Jurkat, Clone E6-1 (cell line): ENCODE measurements around the gene CMTM6.
A peak's percentile ranks its signal among the peaks of the same experiment; 100 is the strongest.
"Not testable (repeated sequence)": the region's sequence is repeated elsewhere in the genome, so short reads cannot be mapped to it uniquely, and the experiment has no call there.

Experiments used
- DNase-seq: peaks from one replicate; pipeline ENCODE4 v3.0.0-alpha.2; 2011; ENCODE audit warnings: low read depth, low spot score
- H3K4me3 ChIP-seq: 2 replicates; pipeline ENCODE4 v1.5.1; 2011; ENCODE audit warnings: mild to moderate bottlenecking, low read length, control low read depth, moderate library complexity

The CMTM6 gene

DNA sequence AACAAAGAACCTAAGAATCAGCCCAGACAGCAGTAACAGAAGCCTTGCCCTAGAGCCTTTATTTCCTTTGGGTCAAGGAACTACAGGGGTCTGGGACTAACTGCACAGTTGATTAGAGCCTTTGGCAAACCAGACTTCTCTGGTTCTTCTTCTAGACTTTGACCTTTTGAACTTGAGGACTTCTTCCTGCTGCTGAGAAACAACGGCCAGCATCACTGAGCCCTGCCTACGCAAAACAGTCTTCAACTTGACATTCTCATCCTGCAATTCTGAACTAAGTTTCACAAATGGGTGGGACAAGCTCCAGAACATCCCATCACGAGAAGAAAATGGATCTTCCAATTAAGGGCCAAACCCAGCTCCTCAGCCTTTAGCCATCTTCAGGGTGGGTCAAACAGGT, 31.4 kb downstream of the CMTM6 start:
- no peak for DNase-seq
- H3K4me3 ChIP-seq = no peak overlapping the region

DNA sequence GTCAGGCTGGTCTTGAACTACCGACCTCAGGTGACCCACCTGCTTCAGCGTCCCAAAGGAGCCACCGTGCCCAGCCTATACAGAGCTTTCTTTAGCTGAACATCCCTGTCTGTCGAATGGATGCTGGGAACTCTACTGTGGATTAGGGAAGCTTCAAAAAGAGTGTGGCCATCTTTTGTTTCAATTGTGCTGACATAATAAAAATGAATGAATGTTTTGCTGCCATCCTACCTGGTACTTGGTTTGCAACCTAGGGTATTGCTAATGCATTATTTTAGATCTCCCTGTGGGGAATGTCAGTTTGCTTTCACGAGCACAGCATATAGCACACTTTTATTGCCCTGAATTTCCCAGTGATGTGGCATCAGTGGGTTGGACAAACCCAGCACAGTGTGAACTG, 32.3 kb downstream of the CMTM6 start:
- no peak for DNase-seq
- no peak overlapping the region for H3K4me3 ChIP-seq

DNA sequence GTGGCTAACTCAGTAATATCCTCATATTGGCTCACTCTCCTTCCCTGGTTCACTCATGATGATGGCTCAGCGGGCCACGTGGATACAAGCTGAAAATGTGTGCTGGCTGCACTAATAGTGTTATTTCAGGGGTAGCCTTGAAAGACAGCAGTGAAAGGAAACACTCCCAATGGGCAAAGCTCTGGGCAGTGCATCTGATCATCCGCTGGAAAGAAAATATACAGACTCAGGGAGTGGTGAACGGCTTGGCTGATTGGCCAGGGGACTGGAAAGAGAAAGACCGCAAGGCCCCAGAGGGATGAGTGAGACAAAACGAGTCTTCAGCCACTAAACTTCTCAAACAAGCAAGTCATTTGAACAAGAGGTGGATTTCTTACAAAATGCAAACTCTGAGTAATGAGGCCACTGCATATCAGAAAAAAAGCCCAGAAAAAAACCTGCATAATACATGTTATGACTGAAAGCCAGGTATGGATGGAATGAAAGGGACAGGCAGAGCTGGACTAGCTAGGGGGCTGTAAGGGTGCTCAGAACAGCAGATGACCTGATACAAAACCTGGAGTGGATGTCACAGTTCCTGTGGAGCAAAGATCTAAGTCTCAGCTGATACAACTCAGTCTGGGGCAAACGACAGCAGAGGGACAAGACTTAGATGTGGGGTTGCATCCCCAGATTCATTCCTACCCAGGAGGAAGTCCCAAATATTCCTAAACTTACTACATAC, 33.3 kb downstream of the CMTM6 start:
- H3K4me3 ChIP-seq = no peak overlapping the region
- DNase-seq = no peak

DNA sequence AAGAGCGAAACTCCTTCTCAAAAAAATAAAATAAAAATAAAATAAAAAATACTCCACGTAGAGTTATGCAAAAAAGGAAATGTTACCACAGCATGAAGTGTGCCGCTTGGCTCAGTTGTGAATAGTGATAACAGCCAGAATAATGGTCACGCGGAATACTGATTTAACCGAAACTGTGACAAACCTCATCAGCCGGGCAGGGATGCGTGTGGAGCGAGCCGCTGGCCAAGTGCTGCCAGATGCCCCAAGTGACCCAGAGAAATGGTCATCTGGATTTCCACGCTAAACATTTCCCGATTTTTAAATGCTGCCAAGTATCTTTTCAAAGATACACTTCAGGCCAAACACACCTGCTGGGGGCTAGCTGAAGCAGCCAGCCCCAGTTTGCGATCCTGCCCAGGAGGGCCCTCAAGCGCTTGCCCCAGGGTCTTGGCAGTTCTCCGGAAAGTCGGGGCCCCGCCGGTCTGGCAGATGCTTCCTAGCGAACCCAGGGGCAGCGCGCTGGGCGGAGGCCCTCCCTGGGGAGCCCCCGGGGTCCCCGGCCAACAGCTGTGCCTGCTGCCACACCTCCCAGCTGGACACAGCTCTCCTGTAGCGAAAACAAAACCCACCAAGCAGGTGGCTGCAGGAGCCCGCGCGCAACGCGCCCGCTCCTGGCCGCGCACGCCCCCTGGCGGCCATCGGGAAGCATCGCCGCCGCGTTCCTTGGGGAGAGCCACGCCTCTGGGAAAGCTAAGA, 35.1 kb downstream of the CMTM6 start:
- peak; percentile 41 for DNase-seq
- no peak overlapping the region for H3K4me3 ChIP-seq

DNA sequence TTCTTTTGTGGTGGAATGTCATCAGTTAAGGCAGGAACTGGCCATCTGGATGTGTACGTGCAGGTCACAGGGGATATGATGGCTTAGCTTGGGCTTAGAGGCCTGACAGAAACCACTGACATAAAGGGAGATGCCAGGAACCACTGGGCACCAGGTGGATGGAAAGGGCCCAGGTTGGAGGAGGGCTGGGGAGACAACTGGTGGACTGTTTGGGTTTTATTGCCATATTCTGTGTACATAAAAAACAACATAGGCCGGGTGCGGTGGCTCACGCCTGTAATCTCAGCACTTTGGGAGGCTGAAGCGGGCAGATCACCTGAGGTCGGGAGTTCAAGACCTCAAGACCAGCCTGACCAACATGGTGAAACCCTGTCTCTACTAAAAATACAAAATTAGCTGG, 35.8 kb downstream of the CMTM6 start:
- not testable (repeated sequence) for DNase-seq, H3K4me3 ChIP-seq

DNA sequence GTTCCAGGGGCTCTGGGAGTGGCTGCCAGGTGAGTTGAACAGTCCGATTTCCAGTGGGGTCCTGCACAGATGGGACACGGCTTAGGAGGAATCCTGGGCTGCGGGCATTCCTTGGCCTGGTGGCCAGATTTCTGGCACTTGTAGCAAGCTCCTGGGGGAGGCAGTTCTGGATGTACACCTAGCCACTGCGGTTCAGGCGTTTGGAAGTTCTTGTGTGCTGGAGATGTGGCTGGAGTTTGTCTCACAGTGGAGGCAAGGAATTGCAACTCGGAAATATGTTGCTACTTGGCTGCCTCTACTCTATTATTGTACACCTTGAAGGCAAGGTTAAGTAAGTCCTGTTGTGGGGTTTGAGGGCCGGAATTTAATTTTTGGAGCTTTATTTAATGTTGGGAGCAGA, 37.9 kb downstream of the CMTM6 start:
- H3K4me3 ChIP-seq, DNase-seq: not testable (repeated sequence)

DNA sequence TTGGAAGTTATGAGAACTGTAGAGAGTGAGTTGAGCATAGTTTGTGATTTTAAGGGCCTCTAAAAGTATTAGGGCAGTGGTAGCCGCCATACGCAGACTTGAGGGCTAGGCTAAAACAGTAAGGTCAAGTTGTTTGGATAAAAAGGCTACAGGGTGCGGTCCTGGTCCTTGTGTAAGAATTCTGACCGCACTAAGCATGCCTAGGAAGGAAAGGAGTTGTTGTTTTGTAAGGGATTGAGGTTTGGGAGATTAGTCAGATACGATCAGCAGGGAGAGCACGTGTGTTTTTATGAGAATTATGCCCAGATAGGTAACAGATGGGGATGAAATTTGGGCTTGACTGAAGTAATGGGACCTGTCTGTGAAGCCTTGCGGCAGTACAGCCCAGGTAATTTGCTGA, 39.2 kb downstream of the CMTM6 start:
- not testable (repeated sequence) for DNase-seq

DNA sequence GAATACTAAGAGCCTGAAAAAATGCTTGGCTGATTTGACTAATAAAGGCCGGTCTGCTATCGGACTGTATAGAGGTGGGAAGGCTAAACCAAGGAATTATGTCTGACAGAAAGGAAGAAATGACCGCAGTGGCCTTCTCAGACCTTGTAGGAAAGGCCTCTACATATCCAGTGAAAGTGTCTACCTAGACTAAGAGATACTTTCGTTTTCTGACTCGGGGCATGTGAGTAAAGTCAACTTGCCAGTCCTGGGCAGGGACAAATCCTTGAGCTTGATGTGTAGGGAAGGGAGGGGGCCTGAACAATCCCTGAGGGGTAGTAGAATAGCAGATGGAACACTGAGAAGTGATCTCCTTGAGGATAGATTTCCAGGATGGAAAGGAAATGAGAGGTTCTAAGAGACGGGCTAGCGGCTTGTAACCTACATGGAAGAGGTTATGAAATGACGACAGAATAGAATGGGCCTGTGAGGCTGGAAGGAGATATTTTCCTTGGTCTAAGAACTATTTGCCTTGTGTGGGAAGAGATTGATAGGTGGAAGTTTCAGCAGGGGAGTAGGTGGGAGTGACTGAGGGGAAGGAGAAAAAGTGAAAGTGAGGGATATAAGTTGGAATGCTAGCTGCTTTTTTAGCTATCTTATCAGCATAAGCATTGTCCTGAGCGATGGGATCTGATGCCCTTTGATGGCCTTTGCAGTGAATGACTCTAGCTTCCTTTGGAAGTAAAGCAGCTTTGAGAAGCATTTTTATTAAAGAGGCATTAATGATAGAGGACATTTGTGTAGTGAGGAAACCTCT, 40.3 kb downstream of the CMTM6 start:
- H3K4me3 ChIP-seq, DNase-seq: not testable (repeated sequence)

More for the DNA sequence above, 39.2 kb downstream of the CMTM6 start:
- not testable (repeated sequence) for H3K4me3 ChIP-seq

DNA sequence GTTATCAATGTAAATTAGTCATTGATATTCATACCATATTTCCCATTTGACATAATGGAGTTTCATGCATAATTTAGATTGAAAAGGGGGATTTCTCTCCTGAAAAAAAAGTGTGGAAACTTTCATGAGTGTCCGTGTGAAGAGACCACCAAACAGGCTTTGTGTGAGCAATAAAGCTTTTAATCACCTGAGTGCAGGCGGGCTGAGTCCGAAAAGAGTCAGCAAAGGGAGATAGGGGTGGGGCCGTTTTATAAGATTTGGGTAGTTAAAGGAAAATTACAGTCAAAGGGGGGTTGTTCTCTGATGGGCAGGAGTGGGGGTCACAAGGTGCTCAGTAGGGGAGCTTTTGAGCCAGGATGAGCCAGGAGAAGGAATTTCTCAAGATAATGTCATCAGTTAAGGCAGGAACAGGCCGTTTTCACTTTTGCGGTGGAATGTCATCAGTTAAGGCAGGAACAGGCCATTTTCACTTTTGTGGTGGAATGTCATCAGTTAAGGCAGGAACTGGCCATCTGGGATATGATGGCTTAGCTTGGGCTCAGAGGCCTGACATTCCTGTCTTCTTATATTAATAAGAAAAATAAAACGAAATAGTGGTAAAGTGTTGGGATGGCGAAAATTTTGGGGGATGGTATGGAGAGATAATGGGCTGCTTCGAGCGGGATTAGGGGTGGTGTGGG, 41.7 kb downstream of the CMTM6 start:
- H3K4me3 ChIP-seq, DNase-seq: not testable (repeated sequence)

DNA sequence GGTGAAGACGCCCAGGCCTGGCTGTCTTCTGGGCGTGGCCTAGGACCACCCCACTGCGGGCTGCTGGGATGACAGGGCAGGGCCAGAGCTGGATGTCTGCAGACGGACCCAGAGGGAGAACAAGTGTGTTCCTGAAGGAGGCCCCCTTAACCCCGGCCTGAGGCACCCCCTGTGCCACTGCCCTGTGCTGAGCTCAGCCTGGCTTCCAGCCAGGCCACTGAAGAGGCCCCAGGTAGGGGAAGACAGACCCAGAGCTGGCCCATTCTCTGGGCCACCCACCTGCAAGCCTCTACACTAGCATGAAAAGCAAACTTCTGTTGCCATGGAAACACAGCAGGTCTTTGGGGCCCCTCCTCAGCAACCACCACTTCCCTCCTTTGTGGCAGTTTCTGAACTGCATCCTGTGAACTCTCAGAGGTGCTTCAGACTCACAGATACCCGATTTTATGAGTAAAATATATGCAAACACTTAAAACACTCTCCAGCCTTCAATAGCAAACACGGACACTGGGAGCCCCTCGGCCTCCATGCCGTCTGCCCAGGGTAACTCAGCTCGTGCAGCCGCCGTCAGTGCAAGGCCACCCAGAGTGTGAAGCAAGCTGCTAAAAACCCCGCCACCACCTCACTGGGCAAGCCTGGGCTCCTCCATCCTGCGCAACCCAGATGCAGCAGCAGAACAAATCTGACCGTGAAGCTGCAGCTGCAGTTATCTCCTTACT, 42.5 kb downstream of the CMTM6 start:
- DNase-seq = peak; percentile 95
- H3K4me3 ChIP-seq = peak overlapping the region; percentile 46

DNA sequence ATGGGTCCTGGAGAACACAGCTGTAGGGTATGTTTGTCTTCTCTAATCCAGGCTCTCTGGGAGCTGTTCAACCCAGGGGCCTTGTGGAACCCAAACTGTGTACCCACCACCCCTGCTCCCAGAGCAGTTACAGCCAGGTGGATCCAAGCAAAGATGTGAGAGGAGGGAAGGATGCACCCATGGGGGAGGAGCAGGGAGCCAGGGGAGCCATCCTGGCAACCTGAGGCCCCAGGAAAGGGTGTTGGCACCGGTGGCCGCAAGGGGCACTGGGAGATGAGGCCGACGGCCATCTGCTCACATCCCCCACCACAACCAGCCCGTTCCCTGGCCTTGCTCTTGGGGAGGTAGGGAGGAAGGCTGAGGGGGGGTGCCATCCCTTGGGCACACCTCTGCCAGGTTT, 43.2 kb downstream of the CMTM6 start:
- H3K4me3 ChIP-seq = no peak overlapping the region
- no peak for DNase-seq

DNA sequence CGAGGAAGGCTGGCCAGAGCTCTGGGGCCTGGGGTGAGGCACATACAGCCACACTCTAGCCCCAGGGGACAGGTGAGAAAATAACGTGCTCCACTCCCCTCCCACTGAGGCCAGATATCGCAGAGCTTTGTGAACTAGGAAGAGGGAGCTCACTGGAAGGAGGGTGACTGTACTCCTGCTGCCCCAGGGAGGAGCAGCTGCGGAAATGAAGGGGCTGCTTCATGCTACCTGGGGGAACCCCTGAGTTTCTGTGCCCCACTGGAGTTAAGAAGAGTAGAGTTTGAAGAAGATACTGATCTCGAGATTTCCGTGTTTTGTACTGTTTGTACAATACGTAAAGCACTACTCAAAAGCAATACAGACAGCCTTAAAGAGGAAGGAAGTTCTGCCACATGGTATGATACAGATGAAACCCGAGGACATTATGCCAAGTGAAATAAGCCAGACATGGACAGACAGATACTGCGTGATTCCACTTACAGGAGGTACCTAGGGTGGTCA, 44.6 kb downstream of the CMTM6 start:
- H3K4me3 ChIP-seq = no peak overlapping the region

DNA sequence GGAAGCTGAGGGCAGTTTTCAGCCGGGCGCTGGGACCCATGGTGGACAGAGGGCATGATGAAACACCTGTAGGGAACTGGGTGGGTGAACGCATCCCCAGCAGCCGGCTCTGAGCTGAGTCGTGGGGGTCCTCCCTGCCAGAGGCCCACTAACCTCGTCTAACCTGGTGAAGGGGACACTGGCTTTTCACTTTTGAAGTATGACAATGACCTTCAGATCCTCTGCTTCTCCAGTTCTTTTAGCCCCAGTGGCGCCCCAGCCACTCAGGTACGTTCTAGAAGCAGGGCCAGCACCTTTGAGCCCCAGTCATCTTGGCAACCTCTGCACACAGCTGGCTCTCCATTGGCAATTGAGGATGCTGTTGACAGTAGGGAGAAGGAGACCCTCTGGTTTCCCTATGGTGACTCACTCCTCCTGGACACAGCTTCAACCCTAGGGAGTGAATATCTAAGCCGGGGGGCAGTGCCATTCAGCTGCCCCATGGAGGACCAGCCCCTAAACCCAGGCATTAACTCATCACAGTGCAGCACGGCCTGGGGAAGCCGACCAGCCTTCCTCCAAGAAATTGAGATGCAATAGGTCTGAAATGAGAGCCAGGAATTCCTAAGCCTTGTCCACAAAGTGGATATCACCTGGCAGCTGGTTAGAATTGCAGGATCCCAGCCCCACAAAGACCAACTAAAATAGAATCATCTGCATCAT, 46.1 kb downstream of the CMTM6 start:
- no peak for DNase-seq
- H3K4me3 ChIP-seq = no peak overlapping the region

More for the DNA sequence above, 44.6 kb downstream of the CMTM6 start:
- DNase-seq = peak; percentile 47

DNA sequence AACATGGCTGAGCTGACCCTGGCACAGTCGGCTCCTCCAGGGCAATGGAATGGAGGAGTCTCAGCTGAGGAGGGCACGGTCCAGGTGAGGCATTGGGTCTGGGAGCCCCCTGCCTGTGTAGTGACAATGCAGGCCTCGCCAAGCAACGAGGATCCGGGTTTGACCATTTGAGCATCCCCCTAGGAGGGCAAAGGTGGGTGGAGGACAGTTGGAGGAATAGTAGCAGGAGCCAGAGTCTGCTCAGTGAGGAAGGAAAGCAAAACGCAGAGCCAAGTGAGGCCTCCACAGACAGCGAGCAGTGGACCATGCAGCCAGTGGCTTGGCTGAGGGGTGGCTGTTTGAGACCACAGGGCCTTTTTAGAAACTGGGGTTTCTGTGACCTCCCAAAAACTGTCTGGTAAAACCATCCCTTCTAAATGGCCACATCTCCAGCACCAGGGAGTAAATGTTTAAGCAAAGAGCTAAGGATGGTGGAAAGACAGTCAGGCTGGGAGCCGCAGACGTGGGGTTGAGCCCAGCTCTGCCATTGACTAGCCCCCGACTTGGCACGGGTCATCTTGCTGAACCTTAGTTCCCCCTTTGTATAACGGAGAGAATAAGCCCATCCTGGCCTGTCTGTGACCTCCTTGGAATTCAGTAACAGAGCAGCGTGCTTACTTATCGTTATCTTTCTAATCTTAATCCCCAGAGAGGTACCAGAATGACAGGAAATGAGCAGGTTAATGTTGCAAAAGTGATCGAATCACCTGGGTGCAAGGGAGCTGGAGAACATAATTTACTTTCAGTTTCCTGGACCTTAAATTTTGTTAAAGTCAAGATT, 46.8 kb downstream of the CMTM6 start:
- H3K4me3 ChIP-seq = no peak overlapping the region
- DNase-seq = no peak

DNA sequence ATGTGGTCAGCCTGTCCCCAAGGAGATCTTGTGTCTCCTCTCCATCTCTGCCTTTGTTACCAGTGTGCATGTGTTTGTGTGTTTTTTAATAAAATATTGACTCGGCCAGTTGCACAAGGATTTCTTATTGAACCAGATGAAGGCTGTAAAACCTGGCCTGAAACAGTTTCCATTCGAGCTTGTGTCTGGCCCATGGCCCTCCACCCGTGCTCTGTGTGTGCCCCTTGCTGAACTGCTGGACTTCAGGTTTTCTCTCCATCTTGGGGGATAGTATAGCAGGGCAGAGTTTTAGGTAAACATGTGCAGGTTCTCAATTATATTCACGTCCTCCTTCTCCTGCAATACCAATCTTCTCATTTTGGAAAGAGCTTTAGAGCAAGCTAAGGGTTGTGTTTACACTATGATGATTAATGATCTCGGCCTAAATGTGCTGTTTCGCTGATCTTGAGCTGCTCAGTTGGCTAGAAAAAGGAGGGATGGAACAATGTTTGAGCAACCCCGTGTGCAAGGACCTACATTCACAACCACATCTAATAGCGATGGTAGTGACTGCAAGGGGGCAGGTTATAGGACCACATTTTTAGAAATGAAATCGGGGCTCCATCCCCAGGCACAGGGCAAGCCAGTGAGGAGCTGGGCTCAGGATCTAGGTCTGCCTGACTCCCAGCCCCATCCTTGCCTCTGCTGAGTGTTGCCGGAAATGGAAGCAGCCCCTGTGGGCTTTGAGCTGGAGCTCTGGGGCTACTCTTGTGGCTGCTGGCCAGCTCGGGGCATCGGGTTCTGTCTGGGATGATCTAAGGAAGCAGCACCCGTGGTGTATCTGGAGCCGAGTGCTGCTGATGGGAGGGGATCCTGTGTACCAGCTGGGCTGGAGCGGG, 47.7 kb downstream of the CMTM6 start:
- DNase-seq = no peak
- no peak overlapping the region for H3K4me3 ChIP-seq

DNA sequence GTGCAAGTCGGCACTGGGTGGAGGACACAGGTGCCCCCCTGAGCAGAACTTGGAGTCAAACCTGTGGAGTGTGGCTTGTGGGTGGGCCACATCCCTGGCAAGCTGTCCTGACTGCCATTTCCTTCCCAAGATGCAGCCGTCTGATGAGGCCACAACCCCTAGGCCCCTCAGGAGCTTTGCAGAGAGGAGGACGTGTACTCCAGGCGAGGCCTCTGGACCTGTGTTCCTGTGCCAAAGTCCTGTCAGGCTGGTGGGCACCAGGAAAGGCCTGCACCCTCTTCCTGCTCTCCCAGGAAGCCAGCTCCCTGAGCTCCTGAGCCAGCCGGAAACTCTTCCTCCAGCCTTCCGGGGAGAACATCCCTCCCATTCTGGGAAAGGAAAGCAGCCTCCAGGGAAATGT, 48.5 kb downstream of the CMTM6 start:
- H3K4me3 ChIP-seq = no peak overlapping the region
- no peak for DNase-seq
